GM21381 (cell line): ENCODE measurements around the gene ZRANB1.
"Not testable (repeated sequence)": the region's sequence is repeated elsewhere in the genome, so short reads cannot be mapped to it uniquely, and the experiment has no call there.

ENCODE experiments used
- ATAC-seq: cut with Tn5 transposase; IDR thresholded peaks from one replicate; pipeline ENCODE4 v1.9.1; 2021; ENCODE audit warnings: mild to moderate bottlenecking, moderate library complexity; ENCODE audit not compliant: unreplicated experiment

ZRANB1 gene

GRCh38 chr10:124941823-124942222, at the start of gene ZRANB1:
Gene ZRANB1, plus strand, starts transcription at chr10:124942123. Its CDS starts 371 bp downstream, at chr10:124942494.
- no peak for ATAC-seq

GRCh38 chr10:124892905-124893304, 49.0 kb upstream of the ZRANB1 start:
- no peak for ATAC-seq

GRCh38 chr10:124894569-124895215, 47.2 kb upstream of the ZRANB1 start:
- no peak for ATAC-seq

GRCh38 chr10:124896751-124897150, 45.2 kb upstream of the ZRANB1 start:
- ATAC-seq = no peak

GRCh38 chr10:124898471-124898870, 43.5 kb upstream of the ZRANB1 start:
- no peak for ATAC-seq

GRCh38 chr10:124899151-124899550, 42.8 kb upstream of the ZRANB1 start:
- ATAC-seq = no peak

GRCh38 chr10:124902462-124902861, 39.5 kb upstream of the ZRANB1 start:
- ATAC-seq = no peak

- no peak for ATAC-seq
These were observed 38.8 kb upstream of the ZRANB1 start for GRCh38 chr10:124903111-124903510.

GRCh38 chr10:124904796-124905195, 37.1 kb upstream of the ZRANB1 start:
- no peak for ATAC-seq

- no peak for ATAC-seq
These were observed 35.3 kb upstream of the ZRANB1 start for GRCh38 chr10:124906551-124907001.

GRCh38 chr10:124909563-124909962, 32.4 kb upstream of the ZRANB1 start:
- no peak for ATAC-seq

GRCh38 chr10:124911124-124912067, 30.5 kb upstream of the ZRANB1 start:
- no peak for ATAC-seq

- no peak for ATAC-seq
These were observed 29.6 kb upstream of the ZRANB1 start for GRCh38 chr10:124912101-124912886.

- no peak for ATAC-seq
These were observed 28.8 kb upstream of the ZRANB1 start for GRCh38 chr10:124913167-124913566.

- ATAC-seq = not testable (repeated sequence)
These were observed 27.5 kb upstream of the ZRANB1 start for GRCh38 chr10:124914398-124914797.

- no peak for ATAC-seq
These were observed 25.8 kb upstream of the ZRANB1 start for GRCh38 chr10:124916098-124916584.

- ATAC-seq = peak; percentile 96
These were observed 25.1 kb upstream of the ZRANB1 start for GRCh38 chr10:124916585-124917427.

- ATAC-seq = peak; percentile 1
These were observed 24.3 kb upstream of the ZRANB1 start for GRCh38 chr10:124917428-124918190.

GRCh38 chr10:124918191-124918830, 23.6 kb upstream of the ZRANB1 start:
- no peak for ATAC-seq
